HG03354 (cell line): ENCODE measurements around the gene S100Z.
A peak's percentile ranks its signal among the peaks of the same experiment; 100 is the strongest.
"Not testable (repeated sequence)": the region's sequence is repeated elsewhere in the genome, so short reads cannot be mapped to it uniquely, and the experiment has no call there.

ENCODE experiments used
- ATAC-seq: cut with Tn5 transposase; IDR thresholded peaks from one replicate; pipeline ENCODE4 v1.9.1; 2021; ENCODE audit warnings: mild to moderate bottlenecking; ENCODE audit not compliant: unreplicated experiment, poor library complexity, severe bottlenecking

Gene S100Z

GRCh38 chr5:76867038-76867437, 17.2 kb downstream of the S100Z start:
- no peak for ATAC-seq

- peak; percentile 75 for ATAC-seq
These were observed 18.2 kb downstream of the S100Z start for GRCh38 chr5:76867827-76868693.

DNA sequence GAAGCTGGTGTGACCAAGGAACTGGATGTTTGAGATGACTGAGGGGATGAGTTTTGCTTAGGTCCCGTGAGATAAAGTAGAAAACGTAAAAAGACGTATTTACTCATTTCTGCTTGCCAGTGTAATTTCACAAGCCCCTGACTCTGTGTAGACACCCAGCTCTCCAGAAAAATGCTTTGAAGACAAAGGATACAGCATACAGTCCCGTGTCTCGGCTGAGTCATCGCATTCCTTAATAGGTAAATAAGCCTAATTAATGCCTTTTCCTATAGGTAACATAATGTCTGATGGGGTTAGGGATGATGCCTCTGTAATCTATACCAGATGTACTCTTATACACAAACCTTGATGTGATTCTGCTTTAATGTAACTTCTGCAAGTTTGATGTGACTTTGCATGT, 20.2 kb downstream of the S100Z start:
- ATAC-seq = no peak

- no peak for ATAC-seq
These were observed 24.3 kb downstream of the S100Z start for GRCh38 chr5:76874088-76874581.

DNA sequence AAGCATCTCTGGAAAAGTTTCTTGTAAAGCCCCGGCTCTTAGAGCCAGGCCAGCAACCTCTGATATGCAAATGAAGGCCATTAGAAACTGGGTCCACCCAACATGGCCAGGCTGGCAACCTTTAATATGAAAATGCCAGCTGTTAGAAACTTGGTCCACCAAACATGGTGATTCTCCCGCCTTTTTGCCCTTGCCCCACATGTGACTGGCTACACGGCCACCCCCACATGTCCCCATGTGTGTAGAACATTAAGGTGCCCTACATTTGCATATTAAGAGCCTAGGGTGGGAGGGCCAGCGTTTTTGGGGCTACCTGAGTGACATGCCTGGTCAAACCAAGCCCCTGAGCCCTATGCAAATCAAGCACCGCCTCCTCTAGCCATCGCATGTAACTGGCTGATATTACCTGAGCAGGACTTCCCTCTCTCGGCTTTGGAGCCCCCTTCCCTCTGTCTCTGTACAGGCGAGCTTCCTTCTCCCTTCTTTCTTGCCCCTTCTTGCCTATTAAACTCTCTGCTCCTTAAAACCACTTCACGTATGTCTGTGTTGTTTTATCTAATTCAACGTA, 39.0 kb downstream of the S100Z start:
- no peak for ATAC-seq

- no peak for ATAC-seq
These were observed 43.5 kb downstream of the S100Z start for GRCh38 chr5:76893294-76893693.

- no peak for ATAC-seq
These were observed 46.4 kb downstream of the S100Z start for GRCh38 chr5:76896196-76896595.

DNA sequence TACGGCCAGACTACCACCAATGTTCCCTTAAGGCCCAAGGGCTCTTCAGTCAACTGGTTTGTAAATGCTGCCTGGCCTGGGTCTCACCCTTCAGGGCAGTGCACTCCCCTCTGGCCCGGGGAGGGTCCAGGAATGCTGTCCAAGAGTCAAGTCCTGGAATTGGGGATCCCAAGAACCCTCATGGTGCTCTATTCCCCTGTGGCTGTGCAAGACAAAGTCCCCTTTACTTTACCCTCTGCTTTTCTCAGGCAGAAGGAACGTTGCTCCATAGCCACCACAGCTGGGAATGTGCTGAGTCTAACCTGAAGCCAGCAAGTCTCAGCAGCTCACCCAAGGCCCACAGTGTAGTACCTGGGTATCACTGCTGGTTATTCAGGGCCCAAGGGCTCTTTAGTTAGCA, 51.7 kb downstream of the S100Z start:
- ATAC-seq = no peak

- ATAC-seq = no peak
These were observed 58.4 kb downstream of the S100Z start for GRCh38 chr5:76908166-76908565.

DNA sequence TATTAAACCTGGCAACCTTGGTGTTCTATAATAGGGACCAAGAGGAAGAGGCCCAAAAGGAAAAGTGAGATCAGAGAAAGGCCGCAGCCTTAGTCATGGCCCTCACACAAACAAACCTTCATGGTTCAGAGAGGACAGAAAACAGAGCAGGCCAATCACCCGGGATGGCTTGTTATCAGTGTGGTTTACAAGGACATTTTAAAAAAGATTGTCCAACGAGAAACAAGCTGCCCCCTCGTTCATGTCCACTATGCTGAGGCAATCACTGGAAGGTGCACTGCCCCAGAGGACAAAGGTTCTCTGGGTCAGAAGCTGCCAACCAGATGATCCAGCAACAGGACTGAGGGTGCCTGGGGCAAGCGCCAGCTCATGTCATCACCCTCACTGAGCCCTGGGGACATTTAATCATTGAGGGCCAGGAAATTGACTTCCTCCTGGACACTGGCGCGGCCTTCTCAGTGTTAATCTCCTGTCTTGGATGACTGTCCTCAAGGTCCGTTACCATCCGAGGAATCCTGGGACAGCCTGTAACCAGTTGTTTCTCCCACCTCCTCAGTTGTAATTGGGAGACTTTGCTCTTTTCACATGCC, 60.6 kb downstream of the S100Z start:
- not testable (repeated sequence) for ATAC-seq

- ATAC-seq = not testable (repeated sequence)
These were observed 64.9 kb downstream of the S100Z start for GRCh38 chr5:76914671-76915070.

- no peak for ATAC-seq
These were observed 68.7 kb downstream of the S100Z start for GRCh38 chr5:76918539-76918938.

GRCh38 chr5:76920491-76920890, 70.7 kb downstream of the S100Z start:
- ATAC-seq = no peak

DNA sequence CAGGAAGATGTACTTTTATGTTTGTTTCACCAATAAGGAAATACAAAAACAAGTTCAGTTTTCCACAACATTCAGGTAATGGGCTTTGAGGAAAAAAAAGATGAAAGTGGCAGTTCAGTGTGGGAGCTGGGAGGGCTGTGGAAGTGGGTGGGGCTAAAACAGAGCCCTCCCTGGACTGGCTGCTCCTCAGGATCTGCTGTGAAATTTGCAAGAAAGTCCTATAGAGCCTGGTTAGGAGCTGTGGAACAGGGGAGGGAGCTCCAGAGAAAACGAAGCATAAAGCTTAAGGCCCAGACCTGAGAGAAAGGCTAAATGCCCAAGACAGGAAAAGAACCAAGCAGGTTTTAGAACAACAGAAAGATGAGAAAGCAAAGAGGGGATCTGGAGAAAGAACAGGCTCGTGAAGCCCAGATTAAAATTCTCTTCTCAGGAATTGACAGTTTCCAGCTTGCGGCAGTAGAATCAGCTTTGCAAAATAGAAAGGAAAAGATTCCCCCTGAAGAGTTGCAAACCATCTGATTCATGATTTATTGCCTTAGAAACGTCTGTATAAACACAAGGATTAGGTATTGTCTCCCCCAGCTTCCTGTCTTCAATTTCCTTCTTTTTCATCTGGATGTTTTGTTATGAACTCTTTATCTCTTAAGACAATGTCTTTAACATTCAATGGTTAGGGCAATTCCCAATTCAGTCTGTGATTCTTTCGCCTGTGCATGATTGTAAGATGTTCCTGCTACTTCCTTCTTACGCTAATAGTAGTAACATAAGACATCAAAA, 76.7 kb downstream of the S100Z start:
- no peak for ATAC-seq

- ATAC-seq = no peak
These were observed 78.1 kb downstream of the S100Z start for GRCh38 chr5:76927961-76928360.

- ATAC-seq = no peak
These were observed 80.3 kb downstream of the S100Z start for GRCh38 chr5:76930083-76930482.

DNA sequence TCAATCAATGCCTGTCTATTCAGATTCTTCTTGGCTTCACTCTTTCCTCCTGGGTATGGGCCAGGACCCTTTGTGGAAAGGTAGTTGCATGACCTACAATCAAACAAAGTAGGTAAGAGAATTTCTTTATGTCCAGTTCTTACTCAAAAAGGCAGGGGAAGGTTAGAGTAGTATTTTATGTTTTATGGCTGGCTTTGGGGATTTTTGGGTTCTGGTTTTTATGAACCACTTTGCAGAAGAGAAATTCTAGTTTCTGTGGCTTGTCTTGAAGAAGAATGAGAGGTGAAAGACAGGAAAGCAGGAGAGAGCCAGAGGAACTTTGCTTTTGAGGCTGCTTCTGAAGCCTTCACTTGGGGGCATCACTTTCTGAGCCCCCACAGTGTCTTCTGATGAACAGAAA, 88.4 kb downstream of the S100Z start:
- no peak for ATAC-seq

- no peak for ATAC-seq
These were observed 91.2 kb downstream of the S100Z start for GRCh38 chr5:76941000-76941399.

DNA sequence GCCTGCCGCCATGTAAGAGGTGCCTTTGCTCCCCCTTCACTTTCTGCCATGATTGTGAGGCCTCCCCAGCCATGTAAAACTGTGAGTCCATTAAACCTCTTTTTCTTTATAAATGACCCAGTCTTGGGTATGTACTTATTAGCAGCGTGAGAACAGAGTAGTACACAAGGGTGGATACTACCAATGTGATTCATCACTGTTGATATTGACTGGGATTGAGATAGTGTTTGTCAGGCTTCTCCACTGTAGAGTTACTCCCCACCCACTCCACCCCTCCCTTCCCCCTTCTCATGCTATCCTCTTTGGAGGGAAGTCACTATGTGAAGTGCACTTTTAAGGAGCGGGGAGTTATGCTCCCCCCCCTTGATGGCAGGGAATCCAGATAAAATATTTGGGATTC, 91.6 kb downstream of the S100Z start:
- no peak for ATAC-seq

DNA sequence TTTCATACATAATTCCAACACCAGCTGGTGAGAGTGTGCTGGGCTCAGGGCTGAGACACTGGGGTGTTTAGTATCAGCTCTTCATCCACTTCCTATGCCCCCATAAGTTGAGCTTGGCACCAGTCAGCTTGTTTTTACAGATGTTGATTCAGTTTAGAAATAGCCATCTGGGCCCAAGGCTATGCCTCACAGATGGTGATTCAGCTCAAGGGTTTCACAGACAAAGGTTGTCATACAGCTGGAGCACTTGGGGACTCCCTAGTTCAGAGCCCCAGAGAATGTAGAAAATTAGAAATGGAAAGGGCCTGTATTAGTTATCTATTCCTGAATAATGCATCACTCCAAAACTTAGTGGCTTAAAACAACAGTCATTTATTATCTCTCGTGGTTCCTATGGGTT, 92.8 kb downstream of the S100Z start:
- no peak for ATAC-seq
